ENCODE results near the gene ELF3. TPM values are rescaled to one million over a fixed set of nuclear protein-coding genes. Genes with fewer than 3 reads are reported as not detected.
"Not testable (repeated sequence)": the region's sequence is repeated elsewhere in the genome, so short reads cannot be mapped to it uniquely, and the experiment has no call there.

Gene ELF3
- not detected for polyA plus RNA-seq (2012; ENCODE audit: insufficient read depth, insufficient read length)

DNA sequence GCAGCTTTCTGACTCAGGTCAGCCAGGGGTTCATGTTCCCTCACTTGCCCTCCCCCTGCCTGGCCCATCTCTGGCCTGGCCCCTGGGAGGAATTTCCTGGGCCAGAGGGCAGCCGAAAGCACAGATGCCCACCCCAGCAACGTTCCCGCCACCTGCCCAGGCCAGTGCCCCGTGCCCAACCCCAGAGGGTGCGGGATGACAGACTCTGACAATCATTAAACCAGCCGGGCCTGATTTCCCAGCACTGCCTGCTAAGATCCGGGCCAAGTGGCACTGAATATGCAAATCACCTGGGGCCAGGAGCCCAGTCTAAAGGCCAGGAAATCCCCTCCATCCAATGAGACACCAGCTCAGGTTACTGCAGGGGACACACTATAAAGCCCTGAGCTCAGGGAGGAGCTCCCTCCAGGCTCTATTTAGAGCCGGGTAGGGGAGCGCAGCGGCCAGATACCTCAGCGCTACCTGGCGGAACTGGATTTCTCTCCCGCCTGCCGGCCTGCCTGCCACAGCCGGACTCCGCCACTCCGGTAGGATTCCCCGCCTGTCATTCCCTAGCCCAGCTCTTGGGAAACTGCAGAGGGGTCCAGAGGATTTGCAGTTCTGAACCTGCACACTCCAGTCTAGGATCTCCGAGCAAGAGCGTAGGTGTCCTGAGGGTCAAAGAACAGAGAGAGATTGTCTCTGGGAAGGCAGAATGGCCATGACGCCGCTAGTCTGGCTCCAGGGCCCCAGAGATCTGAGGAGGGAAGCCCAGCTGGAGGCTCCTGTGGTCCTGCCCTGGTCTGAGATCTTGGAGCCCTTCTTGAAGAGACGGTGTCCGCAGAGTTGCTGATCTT, at the start of gene ELF3:
TSS of gene ELF3 (plus strand) at position 408 of the 836 bp plus-strand sequence. CDS start 550 bp downstream, outside the sequence.
- no peak within 1 kb of the TSS for H3K4me3 ChIP-seq (ENCODE audit: low read length)
- no peak for DNase-seq (ENCODE audit: low read depth, low spot score)

DNA sequence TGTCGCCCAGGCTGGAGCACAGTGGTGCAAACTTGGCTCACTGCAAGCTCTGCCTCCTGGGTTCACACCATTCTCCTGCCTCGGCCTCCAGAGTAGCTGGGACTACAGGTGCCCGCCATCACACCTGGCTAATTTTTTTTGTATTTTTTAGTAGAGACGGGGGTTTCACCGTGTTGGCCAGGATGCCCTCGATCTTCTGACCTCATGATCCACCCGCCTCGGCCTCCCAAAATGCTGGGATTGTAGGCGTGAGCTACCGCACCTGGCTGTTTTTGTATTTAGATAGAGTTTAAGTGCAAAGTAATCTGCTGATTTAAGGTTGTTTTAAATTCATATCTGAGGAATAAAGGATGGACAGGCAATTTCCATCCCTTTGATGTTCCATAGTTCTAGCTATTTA, 48.0 kb upstream of the ELF3 start:
- not testable (repeated sequence) for H3K4me3 ChIP-seq (ENCODE audit: low read length); DNase-seq (ENCODE audit: low read depth, low spot score)

DNA sequence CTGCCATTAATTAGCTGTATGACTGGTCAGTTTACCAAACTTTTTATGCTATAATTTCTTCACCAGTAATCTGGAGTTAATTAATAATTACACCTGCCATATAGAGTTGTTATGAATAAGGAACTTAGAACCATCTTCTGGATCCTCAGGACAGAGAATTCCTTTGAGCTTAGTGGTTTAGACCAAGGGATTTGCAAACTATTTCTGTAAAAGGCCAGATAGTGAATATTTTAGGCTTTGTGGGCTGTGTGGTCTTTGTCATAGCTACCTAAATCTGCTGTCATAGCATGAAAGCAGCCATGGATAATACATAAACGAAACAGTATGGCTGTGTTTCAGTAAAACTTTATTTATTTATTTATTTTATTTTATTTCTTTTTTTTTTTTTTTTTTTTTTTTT, 46.1 kb upstream of the ELF3 start:
- no peak overlapping the region for H3K4me3 ChIP-seq (ENCODE audit: low read length)
- no peak for DNase-seq (ENCODE audit: low read depth, low spot score)

DNA sequence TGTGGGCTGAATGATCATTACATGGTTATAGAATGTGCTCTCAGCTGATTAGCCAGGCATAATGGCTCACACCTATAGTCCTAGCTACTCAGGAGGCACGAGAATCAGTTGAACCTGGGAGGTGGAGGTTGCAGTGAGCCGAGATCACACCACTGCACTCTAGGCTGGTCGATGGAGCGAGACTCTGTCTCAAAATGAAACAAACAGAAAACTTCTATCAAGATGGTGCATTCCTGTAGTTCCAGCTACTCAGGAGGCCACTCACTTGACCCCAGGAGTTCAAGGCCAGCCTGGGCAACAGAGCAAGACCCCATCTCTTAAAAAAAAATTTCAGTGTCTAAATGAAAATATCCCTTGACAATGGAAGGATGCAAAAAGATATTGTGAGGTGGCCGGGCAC, 44.2 kb upstream of the ELF3 start:
- no peak overlapping the region for H3K4me3 ChIP-seq (ENCODE audit: low read length)
- DNase-seq (ENCODE audit: low read depth, low spot score) = no peak

GRCh38 chr1:201968202-201968925, 42.0 kb upstream of the ELF3 start:
- no peak overlapping the region for H3K4me3 ChIP-seq (ENCODE audit: low read length)
- DNase-seq (ENCODE audit: low read depth, low spot score) = no peak

GRCh38 chr1:201970334-201971159, 39.8 kb upstream of the ELF3 start:
- no peak for DNase-seq (ENCODE audit: low read depth, low spot score)
- H3K4me3 ChIP-seq (ENCODE audit: low read length) = no peak overlapping the region

DNA sequence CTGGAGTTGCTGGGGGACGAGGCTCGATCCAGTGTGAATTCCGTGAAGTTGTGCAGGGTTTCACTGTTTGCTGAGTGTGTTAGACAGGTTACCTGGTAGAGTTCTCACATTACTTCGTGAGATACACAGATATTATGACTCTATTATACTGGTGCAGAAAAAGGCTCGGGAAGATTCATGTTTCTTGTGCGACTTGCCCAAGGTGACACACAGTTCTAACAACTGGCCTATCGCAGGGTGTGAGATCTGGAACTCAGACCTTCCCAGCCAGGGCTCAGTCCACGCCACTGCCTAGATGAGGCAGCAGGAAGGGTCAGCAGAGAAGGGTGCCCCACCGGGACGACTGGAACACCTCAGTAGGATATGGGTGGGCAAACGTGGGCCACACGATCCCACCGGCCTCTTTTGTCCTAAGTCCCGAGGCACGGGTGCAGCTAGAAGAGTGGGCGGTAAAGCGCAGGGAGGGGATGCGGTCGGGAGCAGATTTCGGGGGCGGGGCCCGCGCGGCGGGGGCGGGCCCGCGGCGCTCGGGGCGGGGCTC, 28.2 kb upstream of the ELF3 start:
- H3K4me3 ChIP-seq (ENCODE audit: low read length) = peak overlapping the region; percentile 60
- DNase-seq (ENCODE audit: low read depth, low spot score) = peak; percentile 10

- H3K4me3 ChIP-seq (ENCODE audit: low read length) = peak within 1 kb of the TSS; percentile 60
- DNase-seq (ENCODE audit: low read depth, low spot score) = peak; percentile 18
Measured at GRCh38 chr1:201982623-201983379, 27.6 kb upstream of the ELF3 start, which contains the start of gene RNPEP. TSS of gene RNPEP (plus strand) at chr1:201982648. CDS start at chr1:201982667, 19 bp downstream.

DNA sequence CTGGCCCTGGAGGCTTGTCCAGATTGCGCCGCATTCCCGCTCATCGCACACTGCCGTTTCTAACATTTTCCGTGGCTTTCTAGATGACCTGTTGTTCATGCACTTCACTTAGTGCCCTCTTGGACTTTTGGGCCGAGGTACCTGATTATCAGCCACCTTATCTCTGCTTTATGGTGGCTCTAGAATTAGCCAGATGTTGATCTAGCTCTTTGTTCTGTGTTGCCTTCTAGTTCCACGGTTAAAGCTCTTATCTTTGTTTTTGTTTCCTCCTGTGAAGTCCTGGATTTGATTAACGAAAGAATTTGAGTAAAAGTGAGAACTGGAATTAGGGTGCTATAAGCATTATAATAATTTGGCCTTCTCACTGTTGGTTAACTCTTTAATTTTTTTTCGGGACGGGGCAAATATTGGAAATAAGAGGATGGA, 27.0 kb upstream of the ELF3 start:
- no peak for DNase-seq (ENCODE audit: low read depth, low spot score)
- H3K4me3 ChIP-seq (ENCODE audit: low read length) = peak overlapping the region; percentile 60

DNA sequence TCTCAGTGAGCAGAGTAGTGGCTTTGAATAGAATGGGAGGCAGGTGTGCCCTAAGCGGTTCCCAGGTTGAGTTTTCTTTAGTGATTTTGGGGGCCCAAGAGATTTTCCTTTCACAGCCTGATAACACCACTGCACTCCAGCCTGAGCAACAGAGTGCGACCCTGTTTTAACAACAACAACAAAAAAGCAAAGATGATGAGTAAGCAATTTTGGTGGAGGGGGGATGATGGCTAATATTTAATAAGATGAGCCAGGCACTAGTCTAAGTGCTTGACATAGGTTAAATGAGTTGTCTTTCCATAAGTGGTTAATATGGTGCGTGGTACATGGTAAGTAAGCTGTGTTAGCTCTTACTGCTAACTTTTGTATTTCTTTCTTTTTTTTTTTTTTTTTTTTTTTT, 25.9 kb upstream of the ELF3 start:
- DNase-seq (ENCODE audit: low read depth, low spot score) = no peak
- H3K4me3 ChIP-seq (ENCODE audit: low read length) = no peak overlapping the region

- no peak overlapping the region for H3K4me3 ChIP-seq (ENCODE audit: low read length)
- DNase-seq (ENCODE audit: low read depth, low spot score) = no peak
Measured at GRCh38 chr1:201985355-201985754, 25.0 kb upstream of the ELF3 start.

DNA sequence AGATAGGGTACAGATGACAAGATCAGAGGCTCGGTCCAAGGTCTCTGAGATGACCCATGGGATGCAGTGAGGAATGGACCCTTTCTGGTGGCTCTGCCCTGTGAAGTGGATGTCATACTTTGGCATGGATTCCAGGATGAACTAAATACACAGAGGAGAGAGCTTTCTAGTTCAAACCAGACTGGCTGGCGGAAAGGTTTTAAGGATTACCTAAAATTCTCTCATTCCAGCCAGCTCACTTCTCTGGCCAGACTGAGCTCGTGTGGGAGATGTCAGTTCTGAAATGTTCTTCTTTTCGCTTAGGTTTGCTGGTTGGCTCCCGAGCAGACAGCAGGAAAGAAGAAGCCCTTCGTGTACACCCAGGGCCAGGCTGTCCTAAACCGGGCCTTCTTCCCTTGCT, 21.8 kb upstream of the ELF3 start:
- no peak for DNase-seq (ENCODE audit: low read depth, low spot score)
- no peak overlapping the region for H3K4me3 ChIP-seq (ENCODE audit: low read length)

GRCh38 chr1:201989354-201990128, 20.8 kb upstream of the ELF3 start:
- H3K4me3 ChIP-seq (ENCODE audit: low read length) = no peak overlapping the region
- no peak for DNase-seq (ENCODE audit: low read depth, low spot score)

DNA sequence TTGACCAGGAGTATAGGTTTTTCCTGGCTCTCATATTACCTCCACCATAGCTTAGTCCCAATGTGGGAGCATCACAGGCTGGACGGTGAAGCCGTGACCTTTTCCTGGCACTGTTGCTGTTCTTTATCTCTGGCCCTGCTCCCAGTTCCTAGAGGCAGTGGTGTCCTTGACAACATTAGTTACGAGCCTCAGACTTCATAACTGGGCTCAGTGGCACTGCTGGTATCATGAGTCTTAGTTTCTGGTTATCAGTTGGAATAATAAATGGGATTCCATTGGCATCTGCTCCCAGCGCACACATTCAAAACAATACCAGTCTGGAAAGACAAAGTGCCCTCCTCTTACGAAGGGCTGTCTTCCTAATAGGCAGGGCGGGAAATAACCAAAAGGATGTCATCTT, 20.0 kb upstream of the ELF3 start:
- no peak for DNase-seq (ENCODE audit: low read depth, low spot score)
- no peak overlapping the region for H3K4me3 ChIP-seq (ENCODE audit: low read length)

DNA sequence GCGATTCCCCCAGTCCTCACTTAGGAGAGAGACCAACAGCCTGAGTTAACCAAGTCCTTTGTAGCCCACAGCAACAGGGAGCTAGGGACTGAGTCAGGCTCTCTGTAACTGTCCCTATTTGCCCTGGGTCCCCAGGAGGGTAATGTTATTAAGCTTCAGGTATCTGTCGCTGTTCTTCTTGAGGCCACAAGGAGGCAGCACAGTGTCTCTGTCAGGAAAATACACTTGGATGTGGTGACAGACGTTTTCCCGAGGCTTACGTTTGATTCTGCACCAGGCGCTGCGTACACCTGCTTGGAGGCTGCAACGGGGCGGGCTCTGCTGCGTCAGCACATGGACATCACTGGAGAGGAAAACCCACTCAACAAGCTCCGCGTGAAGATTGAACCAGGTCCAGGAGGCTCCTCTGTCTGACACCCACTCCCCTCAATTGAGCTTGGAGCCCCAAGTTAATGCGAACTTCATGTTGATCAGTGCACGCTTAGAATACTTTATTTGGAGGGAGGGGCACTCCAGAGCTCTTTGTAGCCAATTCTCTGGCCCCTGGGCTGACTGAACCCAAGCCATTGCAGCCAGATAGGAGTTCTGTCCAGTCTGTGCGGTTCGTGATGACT, 10.7 kb upstream of the ELF3 start:
- DNase-seq (ENCODE audit: low read depth, low spot score) = peak; percentile 68
- no peak overlapping the region for H3K4me3 ChIP-seq (ENCODE audit: low read length)

GRCh38 chr1:202002507-202002906, 7.9 kb upstream of the ELF3 start:
- DNase-seq (ENCODE audit: low read depth, low spot score) = no peak
- no peak overlapping the region for H3K4me3 ChIP-seq (ENCODE audit: low read length)

DNA sequence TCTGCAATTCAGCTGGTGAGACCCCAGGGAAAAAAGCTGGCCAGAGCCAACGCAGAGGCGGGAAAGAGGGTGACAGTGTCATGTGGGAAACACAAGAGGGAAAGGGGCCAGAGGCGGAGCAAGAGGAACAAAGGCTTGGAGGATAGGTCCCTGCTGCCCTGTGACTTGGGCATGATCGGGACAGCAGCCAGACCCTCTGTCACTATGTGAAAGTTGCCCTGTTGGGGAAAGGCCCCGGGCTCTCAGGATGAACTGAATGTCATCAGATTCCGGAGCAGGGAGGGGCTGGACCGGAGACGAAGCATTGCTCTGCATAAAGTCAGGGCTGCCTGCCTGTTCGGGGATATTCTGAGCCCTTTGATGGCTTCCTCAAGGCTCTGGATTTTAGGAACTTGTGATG, 5.7 kb upstream of the ELF3 start:
- DNase-seq (ENCODE audit: low read depth, low spot score) = no peak
- H3K4me3 ChIP-seq (ENCODE audit: low read length) = no peak overlapping the region

Measured in Jurkat, Clone E6-1 (cell line).